Measurements from ENCODE around the gene GRSF1.
"Not testable (repeated sequence)": the region's sequence is repeated elsewhere in the genome, so short reads cannot be mapped to it uniquely, and the experiment has no call there.

GRSF1 gene

GRCh38 chr4:70778888-70779422, 60.7 kb downstream of the GRSF1 start:
- no peak for DNase-seq (ENCODE audit: low read depth)
- in situ Hi-C loops (cut with HindIII; ENCODE audit: low sequenced_read_pairs) = no loop called here
- TF ChIP-seq, protein P1, sequence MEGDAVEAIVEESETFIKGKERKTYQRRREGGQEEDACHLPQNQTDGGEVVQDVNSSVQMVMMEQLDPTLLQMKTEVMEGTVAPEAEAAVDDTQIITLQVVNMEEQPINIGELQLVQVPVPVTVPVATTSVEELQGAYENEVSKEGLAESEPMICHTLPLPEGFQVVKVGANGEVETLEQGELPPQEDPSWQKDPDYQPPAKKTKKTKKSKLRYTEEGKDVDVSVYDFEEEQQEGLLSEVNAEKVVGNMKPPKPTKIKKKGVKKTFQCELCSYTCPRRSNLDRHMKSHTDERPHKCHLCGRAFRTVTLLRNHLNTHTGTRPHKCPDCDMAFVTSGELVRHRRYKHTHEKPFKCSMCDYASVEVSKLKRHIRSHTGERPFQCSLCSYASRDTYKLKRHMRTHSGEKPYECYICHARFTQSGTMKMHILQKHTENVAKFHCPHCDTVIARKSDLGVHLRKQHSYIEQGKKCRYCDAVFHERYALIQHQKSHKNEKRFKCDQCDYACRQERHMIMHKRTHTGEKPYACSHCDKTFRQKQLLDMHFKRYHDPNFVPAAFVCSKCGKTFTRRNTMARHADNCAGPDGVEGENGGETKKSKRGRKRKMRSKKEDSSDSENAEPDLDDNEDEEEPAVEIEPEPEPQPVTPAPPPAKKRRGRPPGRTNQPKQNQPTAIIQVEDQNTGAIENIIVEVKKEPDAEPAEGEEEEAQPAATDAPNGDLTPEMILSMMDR (IDR thresholded peaks at IDR 0.05; ENCODE audit: low read depth, low read length, missing control alignments) = no peak
- H3K4me3 ChIP-seq (ENCODE audit: low read depth, low read length) = no peak overlapping the region

GRCh38 chr4:70772929-70773555, 66.6 kb downstream of the GRSF1 start:
- no peak for DNase-seq (ENCODE audit: low read depth)
- H3K4me3 ChIP-seq (ENCODE audit: low read depth, low read length) = no peak overlapping the region
- TF ChIP-seq, protein P1 (IDR thresholded peaks at IDR 0.05; ENCODE audit: low read depth, low read length, missing control alignments) = no peak
- in situ Hi-C loops (cut with HindIII; ENCODE audit: low sequenced_read_pairs) = no loop called here

DNA sequence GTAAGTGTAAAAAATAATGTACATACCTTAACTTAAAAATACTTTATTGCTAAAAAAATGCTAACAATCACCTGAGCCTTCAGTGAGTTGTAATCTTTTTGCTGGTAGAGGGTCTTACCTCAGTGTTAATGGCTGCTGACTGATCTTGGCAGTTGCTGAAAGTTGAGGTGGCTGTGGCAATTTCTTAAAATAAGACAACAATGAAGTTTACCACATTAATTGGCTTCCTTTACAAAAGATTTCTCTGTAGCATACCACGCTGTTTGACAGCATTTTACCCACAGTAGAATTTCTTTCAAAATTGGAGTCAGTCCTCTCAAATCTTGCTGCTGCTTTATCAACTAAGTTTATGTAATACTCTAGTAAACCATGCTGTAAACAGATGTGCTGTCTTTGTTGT, 70.3 kb downstream of the GRSF1 start:
- H3K4me3 ChIP-seq (ENCODE audit: low read depth, low read length); DNase-seq (ENCODE audit: low read depth); in situ Hi-C loops (cut with HindIII; ENCODE audit: low sequenced_read_pairs): not testable (repeated sequence)

DNA sequence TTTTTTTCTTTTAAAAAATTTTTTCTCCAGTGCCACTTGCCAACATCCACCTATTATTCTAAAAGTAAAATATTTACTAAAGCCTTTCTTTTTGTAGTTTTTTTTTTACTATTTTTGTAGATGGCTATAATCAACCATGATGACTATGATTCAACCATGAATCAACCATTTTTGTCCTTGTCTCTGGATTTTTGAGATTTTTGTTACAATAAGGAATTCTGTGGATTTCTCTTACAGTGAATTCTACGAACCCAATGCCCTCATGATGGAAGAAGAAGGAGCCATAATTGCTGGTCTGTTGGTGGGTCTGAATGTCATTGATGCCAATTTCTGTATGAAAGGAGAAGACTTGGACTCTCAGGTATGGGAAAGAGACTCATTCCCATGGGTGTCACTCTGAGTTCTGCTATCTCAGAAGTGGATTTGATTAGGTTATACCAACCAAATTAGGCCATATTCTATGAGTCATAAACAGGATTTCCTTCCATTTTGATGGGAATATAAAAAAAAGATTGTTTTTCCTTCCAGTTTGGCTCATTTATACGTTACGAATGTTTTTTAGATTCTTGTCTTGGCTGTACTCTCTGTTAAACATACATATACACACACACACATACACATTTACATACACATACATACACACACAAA, 71.3 kb downstream of the GRSF1 start:
- TF ChIP-seq, protein P1 (IDR thresholded peaks at IDR 0.05; ENCODE audit: low read depth, low read length, missing control alignments) = no peak
- no peak for DNase-seq (ENCODE audit: low read depth)
- H3K4me3 ChIP-seq (ENCODE audit: low read depth, low read length) = no peak overlapping the region
- in situ Hi-C loops (cut with HindIII; ENCODE audit: low sequenced_read_pairs) = no loop called here

Data from astrocyte of the cerebellum (primary cell).